ENCODE results near the gene COL5A2.
A peak's percentile ranks its signal among the peaks of the same experiment; 100 is the strongest.

COL5A2 gene

GRCh38 chr2:188983427-188984064, 196.0 kb downstream of the COL5A2 start:
- DNase-seq, result peak; percentile 43
- peaks cover 21% of the 10 kb centered on the region for H3K36me3 ChIP-seq (replicated peaks)
- H3K27ac ChIP-seq, result peak overlapping the region; percentile 88
- TF ChIP-seq, protein P1, sequence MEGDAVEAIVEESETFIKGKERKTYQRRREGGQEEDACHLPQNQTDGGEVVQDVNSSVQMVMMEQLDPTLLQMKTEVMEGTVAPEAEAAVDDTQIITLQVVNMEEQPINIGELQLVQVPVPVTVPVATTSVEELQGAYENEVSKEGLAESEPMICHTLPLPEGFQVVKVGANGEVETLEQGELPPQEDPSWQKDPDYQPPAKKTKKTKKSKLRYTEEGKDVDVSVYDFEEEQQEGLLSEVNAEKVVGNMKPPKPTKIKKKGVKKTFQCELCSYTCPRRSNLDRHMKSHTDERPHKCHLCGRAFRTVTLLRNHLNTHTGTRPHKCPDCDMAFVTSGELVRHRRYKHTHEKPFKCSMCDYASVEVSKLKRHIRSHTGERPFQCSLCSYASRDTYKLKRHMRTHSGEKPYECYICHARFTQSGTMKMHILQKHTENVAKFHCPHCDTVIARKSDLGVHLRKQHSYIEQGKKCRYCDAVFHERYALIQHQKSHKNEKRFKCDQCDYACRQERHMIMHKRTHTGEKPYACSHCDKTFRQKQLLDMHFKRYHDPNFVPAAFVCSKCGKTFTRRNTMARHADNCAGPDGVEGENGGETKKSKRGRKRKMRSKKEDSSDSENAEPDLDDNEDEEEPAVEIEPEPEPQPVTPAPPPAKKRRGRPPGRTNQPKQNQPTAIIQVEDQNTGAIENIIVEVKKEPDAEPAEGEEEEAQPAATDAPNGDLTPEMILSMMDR (IDR thresholded peaks at IDR 0.05; ENCODE audit: low read depth, low read length, missing control alignments), result peak; percentile 62
- in situ Hi-C loops (cut with HindIII; ENCODE audit: low pct_ligation_motif_present, low sequenced_read_pairs), result loop anchor here (25.0 kb wide), 1 partner anchor 446 kb away; no protein-coding TSS in a partner anchor
- H3K27me3 ChIP-seq (replicated peaks), result no peaks in the 10 kb centered on the region
- H3K4me3 ChIP-seq (ENCODE audit: low read depth, low read length), result no peak overlapping the region

All from brain microvascular endothelial cell (primary cell).